Epithelial cell of prostate (primary cell): ENCODE results near the gene IGFBP6.

ENCODE experiments used
- DNase-seq: peaks from one replicate; pipeline ENCODE4 v3.0.0-alpha.2; 2011; ENCODE audit warnings: low read depth, low spot score
- H3K27ac ChIP-seq: fragments of 450-650 bp; 2 replicates; pipeline ENCODE4 v1.5.1; 2017; ENCODE audit warnings: mild to moderate bottlenecking

Gene IGFBP6, protein sequence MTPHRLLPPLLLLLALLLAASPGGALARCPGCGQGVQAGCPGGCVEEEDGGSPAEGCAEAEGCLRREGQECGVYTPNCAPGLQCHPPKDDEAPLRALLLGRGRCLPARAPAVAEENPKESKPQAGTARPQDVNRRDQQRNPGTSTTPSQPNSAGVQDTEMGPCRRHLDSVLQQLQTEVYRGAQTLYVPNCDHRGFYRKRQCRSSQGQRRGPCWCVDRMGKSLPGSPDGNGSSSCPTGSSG

GRCh38 chr12:53097564-53098353 lies at the start of gene IGFBP6:
TSS of gene IGFBP6 (plus strand) at chr12:53097667. CDS start at chr12:53097718, 51 bp downstream.
- peak within 1 kb of the TSS; percentile 72 for H3K27ac ChIP-seq

GRCh38 chr12:53048033-53048779 lies 49.3 kb upstream of the IGFBP6 start:
- H3K27ac ChIP-seq = peak overlapping the region; percentile 88
- no peak for DNase-seq

More at GRCh38 chr12:53097564-53098353, at the start of gene IGFBP6:
- DNase-seq = no peak

GRCh38 chr12:53048780-53049401 lies 48.6 kb upstream of the IGFBP6 start:
- peak overlapping the region; percentile 88 for H3K27ac ChIP-seq
- no peak for DNase-seq

- H3K27ac ChIP-seq = peak within 1 kb of the TSS; percentile 88
- DNase-seq = no peak
These were observed 47.7 kb upstream of the IGFBP6 start, which contains the start of gene TNS2 for GRCh38 chr12:53049571-53050318. TSS of gene TNS2 (plus strand) at chr12:53050065. CDS start at chr12:53050186, 121 bp downstream.

DNA sequence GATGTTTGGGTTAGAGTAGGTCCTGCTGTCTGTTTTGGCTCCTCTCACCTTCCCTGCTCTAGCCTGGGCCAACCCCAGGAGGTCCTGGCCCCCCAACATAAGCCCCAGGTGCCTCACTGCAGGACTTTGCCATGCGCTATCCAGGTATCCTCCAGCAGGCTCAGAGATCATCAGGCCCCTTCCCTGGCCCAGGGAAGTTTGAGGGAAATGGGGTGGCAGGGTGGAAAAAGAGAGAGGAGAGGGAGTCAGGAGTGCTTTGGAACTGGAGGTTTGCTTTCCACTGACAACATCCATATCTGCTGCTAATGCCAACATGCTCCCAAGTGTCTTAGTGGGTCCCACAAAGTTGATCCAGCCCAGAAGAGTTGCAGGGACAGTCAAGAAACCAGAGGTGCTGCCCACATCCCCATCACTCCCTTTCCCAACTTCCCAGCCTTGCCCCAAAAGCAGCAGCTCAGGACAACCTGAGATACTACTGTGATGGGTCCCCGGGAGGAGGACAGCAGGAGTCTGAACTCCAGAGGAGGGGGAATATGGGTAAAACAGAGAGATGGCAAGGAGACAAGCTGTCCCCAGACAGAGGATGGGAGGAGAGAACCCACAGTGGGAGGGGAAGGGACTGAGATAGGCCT lies 46.9 kb upstream of the IGFBP6 start:
- DNase-seq = no peak
- H3K27ac ChIP-seq = peak overlapping the region; percentile 88

GRCh38 chr12:53051058-53051880 lies 46.2 kb upstream of the IGFBP6 start:
- no peak for DNase-seq
- H3K27ac ChIP-seq = no peak overlapping the region

- DNase-seq = no peak
- no peak overlapping the region for H3K27ac ChIP-seq
These were observed 45.5 kb upstream of the IGFBP6 start for GRCh38 chr12:53051881-53052412.

DNA sequence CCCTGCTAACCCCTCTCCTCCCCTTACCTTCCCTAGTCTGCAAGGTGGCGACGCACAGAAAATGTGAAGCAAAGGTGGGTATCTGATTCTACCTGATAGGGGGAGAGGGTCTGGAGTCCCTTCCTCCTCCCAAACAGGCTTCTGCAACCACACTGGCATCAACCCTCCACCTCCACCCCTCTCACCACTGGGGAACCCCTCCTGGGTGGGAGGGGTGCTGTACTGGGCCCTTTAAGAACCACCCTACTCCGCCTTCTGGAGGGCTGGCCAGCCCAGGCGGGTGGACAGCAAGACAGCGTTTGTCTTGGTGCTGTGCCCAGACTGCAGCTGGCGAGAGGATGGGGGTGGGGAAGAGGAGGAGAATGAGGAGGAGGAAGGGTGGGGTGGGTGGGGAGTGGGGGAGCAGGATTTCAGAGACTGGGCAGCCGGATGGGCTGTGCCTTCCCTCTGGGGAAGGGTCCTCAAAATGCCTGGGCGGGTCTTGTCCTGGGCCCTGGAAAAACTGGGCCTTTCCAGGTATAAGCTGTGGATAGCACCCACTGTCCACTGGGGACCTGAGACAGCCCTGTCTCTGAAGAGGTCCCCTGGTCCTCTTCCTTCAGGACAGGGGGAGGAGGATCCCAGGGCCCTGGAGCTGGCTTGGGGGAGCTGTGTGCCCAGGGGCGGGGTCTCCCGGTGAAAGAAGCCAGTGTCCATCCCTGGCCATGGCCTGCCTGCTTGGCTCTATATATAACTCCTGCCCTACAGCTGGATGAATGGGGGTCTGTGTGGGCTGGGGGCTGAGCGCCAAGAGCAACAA lies 44.8 kb upstream of the IGFBP6 start:
- no peak for DNase-seq
- H3K27ac ChIP-seq = peak overlapping the region; percentile 88

DNA sequence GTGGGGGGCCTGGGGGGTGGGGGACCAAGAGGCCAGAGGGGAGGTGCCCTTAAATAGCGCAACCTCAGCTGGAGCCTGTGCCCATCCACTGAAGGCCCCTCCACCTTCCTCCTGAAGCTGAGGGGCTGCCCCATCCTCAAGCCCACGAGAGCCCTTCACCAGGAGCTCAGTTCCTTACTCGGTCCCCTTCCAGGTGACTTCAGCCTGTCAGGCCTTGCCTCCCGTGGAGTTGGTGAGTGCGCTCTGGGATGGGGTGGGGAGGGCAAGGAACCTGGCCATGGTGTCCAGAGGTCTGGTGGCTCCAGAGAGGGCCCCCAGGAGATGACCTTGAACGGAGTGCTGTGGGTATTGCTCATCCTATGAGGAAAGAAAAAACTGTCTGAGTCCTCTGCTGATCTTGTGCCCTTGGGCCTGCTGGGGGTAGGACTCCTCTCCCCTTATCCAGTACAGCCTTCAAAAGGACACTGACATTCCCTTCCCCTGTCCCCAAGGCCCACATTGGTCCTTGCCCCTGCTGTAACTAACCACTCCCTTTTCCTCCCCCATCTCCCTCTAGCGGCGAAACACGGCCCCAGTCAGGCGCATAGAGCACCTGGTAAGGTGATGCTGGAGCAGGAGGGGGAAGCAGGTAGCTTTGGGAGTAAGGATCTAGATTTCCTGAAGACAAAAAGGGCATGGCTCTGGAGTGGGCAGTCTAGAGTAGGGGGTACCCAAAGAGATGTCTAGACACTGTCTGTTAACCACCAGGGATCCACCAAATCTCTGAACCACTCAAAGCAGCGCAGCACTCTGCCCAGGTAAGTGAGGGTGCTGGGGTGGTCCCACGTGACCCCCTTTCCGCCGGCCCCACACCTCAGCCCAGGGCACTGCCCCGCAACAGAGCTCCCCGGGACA lies 44.0 kb upstream of the IGFBP6 start:
- DNase-seq = no peak
- peak overlapping the region; percentile 88 for H3K27ac ChIP-seq

GRCh38 chr12:53054112-53054878 lies 43.2 kb upstream of the IGFBP6 start:
- peak overlapping the region; percentile 88 for H3K27ac ChIP-seq
- DNase-seq = peak; percentile 75

DNA sequence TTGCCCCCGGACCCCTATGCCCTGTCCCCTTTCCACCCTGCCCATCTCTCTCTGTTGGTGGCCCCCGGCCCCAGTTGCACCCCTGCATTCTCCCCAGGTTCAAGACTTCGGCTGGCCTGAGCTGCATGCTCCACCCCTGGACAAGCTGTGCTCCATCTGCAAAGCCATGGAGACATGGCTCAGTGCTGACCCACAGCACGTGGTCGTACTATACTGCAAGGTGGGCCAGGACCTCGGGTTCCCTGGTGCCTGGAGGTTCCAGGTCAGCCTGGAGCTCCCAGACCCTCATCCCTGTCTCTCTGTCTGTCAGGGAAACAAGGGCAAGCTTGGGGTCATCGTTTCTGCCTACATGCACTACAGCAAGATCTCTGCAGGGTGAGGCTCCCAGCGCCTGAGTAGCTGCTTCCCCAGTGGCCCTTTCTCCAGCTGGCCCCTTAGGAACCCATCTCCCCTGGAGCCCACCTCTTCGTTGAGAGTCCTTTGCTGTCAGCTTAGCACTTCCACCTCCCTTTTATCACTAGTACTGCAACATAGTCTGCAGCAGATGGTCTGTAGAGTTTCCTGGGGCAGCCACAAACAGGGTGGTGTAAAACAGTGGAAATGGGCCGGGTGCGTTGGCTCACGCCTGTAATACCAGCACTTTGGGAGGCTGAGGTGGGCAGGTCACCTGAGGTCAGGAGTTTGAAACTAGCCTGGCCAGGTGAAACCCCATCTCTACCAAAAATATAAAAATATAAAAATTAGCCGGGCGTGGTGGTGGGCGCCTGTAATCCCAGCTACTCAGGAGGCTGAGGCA lies 41.8 kb upstream of the IGFBP6 start:
- DNase-seq = no peak
- no peak overlapping the region for H3K27ac ChIP-seq

DNA sequence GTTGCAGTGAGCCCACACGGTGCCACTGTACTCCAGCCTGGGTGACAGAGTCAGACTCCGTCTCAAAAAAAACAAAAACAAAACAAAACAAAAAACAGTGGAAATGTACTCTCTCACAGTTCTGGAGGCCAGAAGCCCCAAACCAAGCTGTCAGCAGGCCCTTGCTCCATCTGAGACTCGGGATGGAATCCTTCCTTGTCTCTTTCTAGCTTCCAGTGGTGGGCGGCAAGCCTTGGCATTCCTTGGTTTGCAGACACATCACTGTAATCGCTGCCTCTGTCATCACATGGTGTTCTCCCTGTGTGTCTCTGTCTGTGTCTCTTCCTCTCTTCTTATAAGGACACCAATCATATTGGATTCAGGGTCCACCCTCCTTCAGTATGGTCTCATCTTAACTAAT lies 41.2 kb upstream of the IGFBP6 start:
- DNase-seq = no peak
- H3K27ac ChIP-seq = no peak overlapping the region

- no peak for DNase-seq
- H3K27ac ChIP-seq = no peak overlapping the region
These were observed 40.6 kb upstream of the IGFBP6 start for GRCh38 chr12:53056901-53057300.

GRCh38 chr12:53057816-53058500 lies 39.5 kb upstream of the IGFBP6 start:
- DNase-seq = no peak
- H3K27ac ChIP-seq = no peak overlapping the region
